GM18508 (cell line): ENCODE data around the gene OPCML.

Experiments used
- ATAC-seq: cut with Tn5 transposase; IDR thresholded peaks from one replicate; pipeline ENCODE4 v1.9.1; 2021; ENCODE audit warnings: moderate number of reproducible peaks; ENCODE audit not compliant: insufficient read depth, unreplicated experiment

Gene OPCML

DNA sequence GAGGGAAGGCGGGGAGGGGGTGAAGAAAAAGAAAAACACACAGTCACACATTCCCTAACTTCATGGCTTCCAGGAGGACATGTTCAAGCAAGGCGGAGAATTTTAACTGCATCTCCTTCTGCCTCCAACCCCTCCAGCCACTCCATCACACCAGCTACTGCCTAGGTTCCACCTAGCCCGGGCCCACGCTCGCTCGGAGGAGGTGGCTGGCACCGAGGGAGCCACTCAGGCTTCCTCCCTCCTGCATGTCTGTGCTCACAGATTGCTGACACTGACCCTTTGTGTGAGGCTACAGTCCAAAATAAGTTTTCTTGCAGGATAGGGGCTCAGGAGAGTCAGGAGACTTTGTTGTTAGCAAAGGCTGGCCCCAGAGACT is 9.4 kb upstream of the OPCML start:
- ATAC-seq, result no peak

- ATAC-seq, result no peak
These were observed 8.9 kb upstream of the OPCML start for GRCh38 chr11:133541021-133541719.

DNA sequence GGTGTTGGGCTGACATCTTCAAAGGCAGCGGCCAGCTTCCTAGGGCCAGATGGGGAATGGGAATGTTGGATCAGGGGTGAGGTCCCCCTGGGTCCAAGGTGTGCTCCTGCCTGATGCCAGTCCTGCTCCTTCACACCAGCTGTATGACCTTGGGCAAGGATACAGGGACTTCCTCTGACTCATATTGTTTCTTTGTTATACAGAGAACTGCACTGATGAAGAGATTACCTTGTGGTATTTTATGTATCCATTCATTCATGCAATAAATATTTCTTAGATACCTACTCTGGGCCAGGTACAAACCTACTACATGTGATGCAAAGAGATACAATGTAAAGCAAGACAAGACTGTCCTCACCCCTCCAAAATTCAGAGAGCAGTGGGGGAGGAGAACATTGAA is 3.9 kb upstream of the OPCML start:
- ATAC-seq, result no peak

DNA sequence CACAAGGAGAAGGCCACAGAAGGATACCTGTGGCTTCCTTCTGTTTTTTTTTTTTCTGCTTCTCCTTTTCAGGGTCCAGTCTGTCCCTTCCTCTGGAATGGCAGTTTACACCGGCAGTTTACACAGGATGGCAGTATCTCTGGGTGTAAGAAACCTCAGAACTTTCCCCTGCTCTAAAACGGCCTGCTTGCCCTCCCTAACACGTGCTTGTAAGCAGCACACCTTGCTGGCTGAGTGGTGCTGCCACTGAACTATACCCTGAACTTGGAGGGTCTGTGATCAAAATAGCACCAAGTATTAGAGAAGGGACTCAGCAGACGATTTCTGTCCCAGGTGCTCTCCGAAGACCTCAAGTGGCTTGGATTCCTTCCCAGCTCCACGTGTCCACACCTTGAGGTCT is 904 bp upstream of the OPCML start:
- no peak for ATAC-seq

DNA sequence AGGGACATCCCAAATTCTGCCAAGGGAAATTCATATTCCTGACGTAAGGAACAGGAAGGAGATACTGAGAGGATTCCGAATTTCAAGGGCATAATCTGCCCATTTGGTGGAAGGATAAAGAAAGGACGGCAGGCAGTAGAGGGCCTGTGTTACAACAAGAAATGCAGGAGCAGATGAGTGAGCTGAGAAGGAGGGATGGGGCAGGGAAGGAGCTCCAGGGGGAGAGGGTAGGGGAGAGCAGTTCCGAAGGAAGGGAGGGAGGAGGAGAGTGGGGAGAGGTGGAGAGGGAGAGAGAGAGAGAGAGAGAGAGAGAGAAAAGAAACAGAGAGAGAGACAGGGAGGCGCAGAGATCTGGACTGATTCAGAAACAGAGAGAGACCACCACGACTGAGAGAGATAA is 843 bp downstream of the OPCML start:
- ATAC-seq, result no peak

GRCh38 chr11:133530501-133530835 is 1.8 kb downstream of the OPCML start:
- ATAC-seq, result no peak

DNA sequence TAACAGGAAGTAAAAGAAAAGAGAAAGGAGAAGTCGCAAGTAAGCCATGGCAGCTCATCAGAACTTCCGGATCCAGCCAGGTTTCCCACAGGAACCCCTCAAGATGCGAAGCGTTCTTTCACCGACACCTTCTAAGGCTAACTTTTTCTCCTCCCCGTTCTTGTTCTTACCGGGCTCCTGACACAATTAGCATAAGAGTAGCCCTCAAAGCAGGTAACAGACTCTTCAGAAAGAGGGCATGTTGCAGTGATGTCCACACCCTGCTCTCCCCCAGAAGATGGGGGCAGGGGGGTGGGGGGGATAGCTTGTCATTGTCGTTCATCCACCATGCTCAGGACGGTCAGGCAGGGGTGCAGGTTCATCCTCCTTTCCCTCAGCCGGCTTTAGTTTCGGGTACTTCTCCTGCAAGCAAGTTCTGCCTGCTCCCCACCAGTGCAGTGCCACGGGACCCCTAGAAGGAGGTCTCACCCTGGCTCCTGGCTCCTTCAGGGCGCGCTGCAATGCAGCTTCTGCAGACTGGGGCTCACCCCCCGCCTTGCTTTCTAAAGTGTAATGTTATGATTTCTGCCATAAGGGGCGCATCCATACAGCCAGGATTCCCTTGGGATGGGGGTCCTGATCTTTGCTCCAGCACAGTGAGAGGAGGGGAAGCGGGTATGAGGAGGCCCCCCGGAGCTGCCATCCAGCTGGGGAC is 2.3 kb downstream of the OPCML start:
- no peak for ATAC-seq

- ATAC-seq, result no peak
These were observed 5.5 kb downstream of the OPCML start for GRCh38 chr11:133526790-133527189.

- ATAC-seq, result no peak
These were observed 6.3 kb downstream of the OPCML start for GRCh38 chr11:133525976-133526375.

DNA sequence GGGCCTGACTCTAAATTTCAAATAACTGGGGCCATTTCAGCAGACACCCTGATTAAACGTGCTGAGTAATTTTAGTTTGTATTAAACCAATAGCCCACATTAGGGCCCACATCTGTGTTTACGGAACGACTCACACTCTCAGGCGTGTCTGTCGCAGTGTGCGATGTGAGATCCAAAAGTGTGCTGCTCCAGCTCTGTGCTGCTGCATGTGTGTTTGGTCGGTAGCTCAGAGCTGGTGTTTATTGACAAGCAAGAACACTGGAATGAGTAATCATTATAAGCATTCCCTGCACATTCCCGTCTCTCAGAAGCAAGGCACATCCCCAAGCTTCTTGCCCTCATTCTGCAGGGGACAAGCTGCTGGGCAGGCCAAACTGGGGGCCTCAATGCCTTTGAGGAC is 7.8 kb downstream of the OPCML start:
- no peak for ATAC-seq

- ATAC-seq, result no peak
These were observed 10.0 kb downstream of the OPCML start for GRCh38 chr11:133522344-133522743.

GRCh38 chr11:133521502-133521901 is 10.8 kb downstream of the OPCML start:
- ATAC-seq, result no peak

GRCh38 chr11:133520707-133521106 is 11.6 kb downstream of the OPCML start:
- no peak for ATAC-seq

DNA sequence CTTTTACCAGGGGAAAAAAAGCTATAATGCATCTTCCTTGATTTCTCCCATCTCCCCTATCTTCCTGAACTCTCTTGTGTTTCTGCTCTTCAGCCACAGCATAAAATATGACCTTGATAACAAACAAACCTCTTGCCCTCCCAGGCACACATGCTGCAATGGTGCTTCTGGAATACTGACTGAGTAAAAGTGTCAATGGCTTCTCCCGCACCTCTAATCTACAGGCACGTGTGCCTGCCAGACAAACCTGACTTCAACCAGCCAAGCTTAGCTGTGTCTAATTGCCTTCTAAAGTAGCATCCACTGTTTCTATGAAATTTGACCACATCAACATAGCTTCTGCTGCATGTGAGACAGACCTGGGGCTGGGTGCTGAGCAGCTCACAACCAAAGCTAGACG is 12.7 kb downstream of the OPCML start:
- no peak for ATAC-seq

GRCh38 chr11:133518702-133519264 is 13.5 kb downstream of the OPCML start:
- ATAC-seq, result no peak

- no peak for ATAC-seq
These were observed 15.5 kb downstream of the OPCML start for GRCh38 chr11:133516845-133517244.

- no peak for ATAC-seq
These were observed 17.2 kb downstream of the OPCML start for GRCh38 chr11:133515107-133515506.

- ATAC-seq, result no peak
These were observed 22.2 kb downstream of the OPCML start for GRCh38 chr11:133509924-133510697.

- no peak for ATAC-seq
These were observed 23.8 kb downstream of the OPCML start for GRCh38 chr11:133508468-133508867.

DNA sequence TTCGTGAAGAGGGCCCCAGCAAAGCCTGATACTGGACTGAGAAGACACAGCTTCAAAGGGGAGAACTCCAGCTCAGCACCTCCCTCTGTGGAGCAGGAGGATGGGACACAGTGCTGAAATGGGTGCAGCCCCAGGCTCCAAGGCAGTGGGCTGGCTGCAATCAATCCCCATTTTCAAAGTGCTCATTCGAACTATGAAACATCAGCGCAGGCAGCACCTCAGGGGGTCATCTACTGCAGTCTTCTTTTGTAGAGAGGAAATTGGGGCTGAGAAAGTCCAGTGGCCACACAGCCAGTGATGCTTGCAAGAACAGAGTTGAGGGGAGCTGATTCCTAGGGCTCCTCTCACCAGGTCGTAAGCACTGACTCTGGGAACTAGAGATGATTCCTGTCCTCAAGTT is 25.1 kb downstream of the OPCML start:
- ATAC-seq, result no peak

DNA sequence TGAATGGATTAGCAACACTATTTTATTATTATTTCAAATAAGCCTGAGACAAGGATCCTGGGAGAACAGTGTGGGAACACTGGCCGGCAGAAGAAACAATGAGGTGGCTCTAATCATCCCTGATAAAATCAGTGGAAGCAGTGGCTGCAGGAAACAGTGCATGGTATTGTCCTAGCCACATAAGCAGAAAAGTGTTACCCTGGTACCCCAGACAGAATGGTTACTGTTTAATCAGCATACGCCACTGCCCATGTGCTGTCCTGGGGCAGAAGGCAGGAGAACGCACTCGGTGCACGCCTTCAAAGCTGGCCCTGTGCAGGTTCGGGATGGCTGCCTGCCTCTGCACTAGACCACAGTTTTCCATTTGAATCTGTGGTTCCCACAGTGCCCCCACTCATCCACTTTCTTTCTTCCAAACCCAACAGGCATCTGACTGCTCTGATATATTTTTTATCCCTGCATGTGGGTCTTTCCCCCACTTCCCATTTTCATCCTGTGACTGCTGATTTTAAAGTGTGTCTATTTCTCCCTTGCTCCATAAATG is 25.7 kb downstream of the OPCML start:
- no peak for ATAC-seq
